D721Med (cell line): ENCODE data around the gene SLC66A2.
"Not testable (repeated sequence)": the region's sequence is repeated elsewhere in the genome, so short reads cannot be mapped to it uniquely, and the experiment has no call there.

ENCODE experiments used
- DNase-seq: peaks from one replicate; pipeline ENCODE4 v3.0.0; 2011; ENCODE audit warnings: low spot score; ENCODE audit not compliant: insufficient read length
- FAIRE-seq: peaks from 2 replicates; lab custom pipeline; 2011; peaks lifted over from hg19 to GRCh38; lab: Jason Lieb, UNC
- TF ChIP-seq, protein P1 (sequence below): IDR thresholded peaks from 2 replicates; pipeline ENCODE4 v1.5.1; 2012; ENCODE audit warnings: mild to moderate bottlenecking, control low read depth; ENCODE audit not compliant: insufficient read depth; ENCODE audit errors: missing control alignments

Gene SLC66A2

DNA sequence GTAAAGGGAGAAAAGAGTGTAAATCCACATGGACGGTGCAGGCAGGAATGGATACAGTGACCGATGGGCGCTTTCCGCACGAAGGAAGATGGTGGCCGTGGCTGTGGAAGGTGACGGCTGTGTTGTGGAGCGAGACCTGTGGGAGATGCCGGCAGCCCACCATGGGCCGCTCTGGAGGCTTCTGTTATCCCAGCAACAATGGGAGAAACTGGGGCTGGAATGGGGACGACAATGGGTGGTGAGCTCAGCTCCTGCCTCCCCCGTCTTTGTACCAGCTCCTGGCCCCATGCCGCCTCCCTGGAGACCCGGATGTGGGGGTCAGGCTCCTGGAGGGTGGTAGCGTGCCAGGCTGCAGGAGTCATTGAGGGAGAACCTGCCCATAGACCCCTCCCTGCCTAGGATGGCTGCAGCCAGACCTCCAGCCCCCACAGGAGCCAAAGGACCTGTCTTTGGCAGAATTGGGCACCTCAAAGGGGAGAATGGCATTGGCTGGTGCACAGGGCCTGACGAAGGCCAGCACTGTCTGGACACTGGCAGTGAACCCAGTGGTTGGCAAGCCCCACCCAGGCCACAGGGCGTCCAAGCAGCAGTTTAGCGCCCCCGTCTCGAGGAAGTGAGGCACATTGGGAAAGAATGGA is 72.6 kb downstream of the SLC66A2 start:
- DNase-seq = no peak
- FAIRE-seq = no peak
- TF ChIP-seq, protein P1, sequence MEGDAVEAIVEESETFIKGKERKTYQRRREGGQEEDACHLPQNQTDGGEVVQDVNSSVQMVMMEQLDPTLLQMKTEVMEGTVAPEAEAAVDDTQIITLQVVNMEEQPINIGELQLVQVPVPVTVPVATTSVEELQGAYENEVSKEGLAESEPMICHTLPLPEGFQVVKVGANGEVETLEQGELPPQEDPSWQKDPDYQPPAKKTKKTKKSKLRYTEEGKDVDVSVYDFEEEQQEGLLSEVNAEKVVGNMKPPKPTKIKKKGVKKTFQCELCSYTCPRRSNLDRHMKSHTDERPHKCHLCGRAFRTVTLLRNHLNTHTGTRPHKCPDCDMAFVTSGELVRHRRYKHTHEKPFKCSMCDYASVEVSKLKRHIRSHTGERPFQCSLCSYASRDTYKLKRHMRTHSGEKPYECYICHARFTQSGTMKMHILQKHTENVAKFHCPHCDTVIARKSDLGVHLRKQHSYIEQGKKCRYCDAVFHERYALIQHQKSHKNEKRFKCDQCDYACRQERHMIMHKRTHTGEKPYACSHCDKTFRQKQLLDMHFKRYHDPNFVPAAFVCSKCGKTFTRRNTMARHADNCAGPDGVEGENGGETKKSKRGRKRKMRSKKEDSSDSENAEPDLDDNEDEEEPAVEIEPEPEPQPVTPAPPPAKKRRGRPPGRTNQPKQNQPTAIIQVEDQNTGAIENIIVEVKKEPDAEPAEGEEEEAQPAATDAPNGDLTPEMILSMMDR = no peak

DNA sequence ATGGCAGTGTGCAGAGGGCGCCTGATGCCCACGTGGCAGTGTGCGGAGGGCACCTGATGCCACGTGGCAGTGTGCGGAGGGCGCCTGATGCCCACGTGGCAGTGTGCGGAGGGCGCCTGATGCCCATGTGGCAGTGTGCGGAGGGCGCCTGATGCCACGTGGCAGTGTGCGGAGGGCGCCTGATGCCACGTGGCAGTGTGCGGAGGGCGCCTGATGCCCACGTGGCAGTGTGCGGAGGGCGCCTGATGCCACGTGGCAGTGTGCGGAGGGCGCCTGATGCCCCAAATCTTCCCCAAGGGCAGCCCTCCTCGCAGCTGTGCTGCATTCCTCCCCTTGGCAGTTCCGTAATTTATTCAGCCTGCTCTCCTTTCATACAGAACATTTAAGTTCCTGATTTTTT is 73.2 kb downstream of the SLC66A2 start:
- not testable (repeated sequence) for FAIRE-seq, DNase-seq

DNA sequence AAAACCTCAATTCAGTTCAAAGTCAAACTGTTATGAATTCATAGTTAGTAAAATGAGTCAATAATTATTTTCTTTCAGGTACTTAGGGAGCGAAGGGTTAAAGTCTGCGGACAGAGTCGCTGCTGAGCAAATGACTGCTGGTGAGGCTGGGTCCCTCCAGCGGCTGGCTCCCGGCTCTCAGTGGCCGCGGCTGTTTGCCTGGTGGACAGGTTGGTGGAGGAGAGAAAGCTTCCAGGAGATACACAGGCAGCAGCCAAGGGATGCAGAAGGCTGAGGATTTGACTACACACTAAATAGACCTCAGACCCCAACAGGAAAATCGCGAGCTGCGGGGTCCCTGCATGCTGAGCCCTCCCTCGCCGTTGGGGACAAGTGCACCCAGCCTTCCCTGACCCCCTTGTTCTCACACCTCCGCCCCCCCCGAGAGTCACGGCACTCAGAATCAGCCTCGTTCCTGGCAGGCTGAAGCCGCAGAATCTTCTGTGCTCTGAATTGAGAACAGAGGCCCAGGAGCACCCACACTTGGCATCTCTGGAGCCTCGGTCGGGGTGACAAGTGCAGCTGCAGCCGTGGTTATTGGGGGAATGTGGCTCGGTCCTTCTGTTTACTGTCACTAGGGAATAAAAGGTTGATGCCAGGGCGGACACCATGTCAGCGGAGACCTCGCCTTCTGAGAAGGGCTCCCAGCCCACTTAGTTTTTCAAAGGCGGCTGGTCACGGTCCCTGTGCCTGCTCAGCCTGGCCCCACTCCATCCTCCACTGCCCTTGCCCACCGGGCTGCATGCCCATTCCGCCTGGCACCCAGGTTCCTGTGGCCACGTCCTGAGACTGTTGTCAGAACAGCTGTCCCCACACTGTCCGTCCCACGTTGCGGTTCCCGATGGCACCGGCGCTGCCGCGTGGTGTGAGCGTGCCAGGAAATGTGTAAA is 74.0 kb downstream of the SLC66A2 start:
- DNase-seq = no peak
- no peak for FAIRE-seq
- TF ChIP-seq, protein P1 = no peak

DNA sequence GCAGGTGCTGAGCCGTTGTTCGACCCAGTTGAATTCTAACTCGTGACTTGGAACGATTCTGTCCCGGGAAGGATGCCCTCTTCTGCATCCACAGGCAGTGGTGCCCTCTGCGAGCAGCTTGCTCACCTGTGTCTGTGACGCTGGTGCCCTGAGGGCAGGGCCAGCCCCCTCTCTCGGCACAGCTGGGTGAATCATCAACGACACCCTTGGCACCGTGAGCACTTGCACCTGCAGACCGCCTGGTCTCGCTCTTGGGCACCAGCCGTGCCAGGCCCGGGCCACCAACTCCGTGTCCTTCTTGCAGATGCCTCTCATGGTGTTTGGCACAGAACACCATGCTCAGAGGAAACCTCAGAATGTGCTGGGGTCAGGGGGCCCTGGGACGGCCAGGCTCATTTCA is 75.0 kb downstream of the SLC66A2 start:
- FAIRE-seq (no peak), DNase-seq (no peak)
- TF ChIP-seq, protein P1 = no peak

DNA sequence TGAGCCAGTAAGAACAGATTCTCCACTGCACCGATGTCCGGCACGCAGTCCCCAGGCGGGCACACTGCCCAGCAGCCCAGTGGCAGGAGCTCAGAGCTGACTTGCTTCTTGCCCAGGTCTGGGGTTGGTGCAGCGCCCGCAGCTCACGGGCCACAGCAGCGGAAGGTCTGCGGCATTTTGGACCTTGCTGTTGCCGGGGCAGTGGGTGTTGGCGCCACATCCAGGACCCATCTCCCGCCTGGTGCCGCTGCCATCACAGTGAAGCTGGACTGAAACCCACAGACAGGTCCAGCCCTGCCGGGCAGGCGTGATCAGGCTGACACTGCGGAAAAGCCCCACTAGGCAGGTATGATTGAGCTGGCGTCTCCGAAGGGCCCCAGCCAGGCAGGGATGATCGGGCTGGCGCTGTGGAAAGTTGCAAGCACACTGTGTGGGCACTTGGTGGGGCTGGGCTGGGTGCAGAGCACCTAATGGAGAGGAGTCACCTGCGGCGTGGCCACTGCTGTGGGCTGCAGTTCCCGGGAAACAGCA is 75.5 kb downstream of the SLC66A2 start:
- no peak for FAIRE-seq
- TF ChIP-seq, protein P1 = no peak
- DNase-seq = no peak

DNA sequence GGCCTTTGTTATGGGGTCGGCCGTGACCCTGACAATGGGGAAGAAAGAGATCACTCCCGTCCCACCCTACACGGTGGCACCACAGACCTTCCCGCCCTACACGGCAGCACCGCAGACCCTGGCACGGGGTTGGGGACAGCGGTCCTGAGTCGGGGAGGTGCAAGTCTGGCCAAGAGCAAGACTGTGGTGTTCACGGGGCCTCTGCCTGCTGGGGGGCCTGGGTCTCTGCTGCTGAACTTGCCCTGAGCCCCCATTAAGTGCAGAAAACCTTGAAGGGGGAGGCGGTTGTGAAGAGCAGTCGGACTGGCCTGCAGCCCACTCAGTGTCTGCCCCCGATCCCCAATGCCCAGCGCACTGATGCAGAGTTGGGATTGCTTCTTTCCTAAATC is 75.9 kb downstream of the SLC66A2 start:
- no peak for FAIRE-seq
- TF ChIP-seq, protein P1 = no peak
- DNase-seq = no peak

DNA sequence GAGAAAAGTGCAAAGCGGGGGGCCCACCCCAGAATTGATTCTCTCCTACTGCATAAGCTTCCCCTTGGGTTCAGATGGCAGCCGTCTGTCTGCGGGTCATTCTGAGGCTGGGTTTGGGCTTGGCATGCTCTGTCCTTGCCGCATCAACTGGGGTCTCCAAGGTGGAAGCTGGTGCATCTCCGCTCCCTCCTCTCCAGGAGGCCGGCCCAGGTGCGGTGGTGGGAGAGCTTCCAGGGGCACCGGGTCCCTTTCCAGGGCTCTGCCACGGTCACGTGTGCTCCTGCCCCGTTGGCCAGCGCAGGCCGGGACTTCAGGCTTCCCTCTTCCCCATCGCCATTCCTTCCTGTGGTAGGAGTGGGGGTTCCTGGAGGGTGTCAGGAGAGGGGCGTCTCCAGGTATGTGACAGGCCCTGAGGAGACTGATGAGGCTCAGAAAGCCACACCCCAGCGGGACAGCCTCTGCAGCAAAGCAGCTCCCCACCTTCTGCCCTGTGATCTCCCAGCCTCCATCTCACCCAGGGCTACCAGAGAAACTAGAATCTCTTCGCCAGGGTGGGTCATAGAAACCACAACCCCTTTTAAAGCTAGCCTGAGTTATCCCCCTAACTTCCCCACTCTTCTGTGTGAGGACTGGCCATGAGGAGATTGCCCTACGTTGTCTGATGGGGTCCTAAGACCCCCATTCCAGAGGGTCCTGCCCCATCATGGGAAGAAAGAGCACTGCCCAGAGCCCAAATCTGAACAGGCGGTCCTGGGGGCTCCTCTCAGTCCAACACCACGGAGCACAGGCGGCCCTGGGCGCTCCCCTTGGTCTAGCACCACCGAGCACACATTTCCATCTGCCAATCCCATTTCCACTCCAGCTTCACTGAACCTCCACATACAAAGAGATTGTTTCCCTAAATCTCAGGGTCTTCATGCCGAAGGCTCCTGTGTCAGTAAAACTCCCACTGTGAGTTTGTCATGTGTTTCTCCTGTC is 76.6 kb downstream of the SLC66A2 start:
- no peak for DNase-seq
- TF ChIP-seq, protein P1 = no peak
- no peak for FAIRE-seq
